IPS-15b (cell line): ENCODE measurements around the gene NOS3.
"Not testable (repeated sequence)": the region's sequence is repeated elsewhere in the genome, so short reads cannot be mapped to it uniquely, and the experiment has no call there.

Experiments used
- H3K27me3 ChIP-seq: one replicate; pipeline ENCODE4 v1.6.1; 2013; ENCODE audit warnings: low read length; ENCODE audit not compliant: control insufficient read depth, insufficient read depth
- H3K36me3 ChIP-seq: one replicate; pipeline ENCODE4 v1.6.1; 2013; ENCODE audit warnings: low read length; ENCODE audit not compliant: control insufficient read depth, insufficient read depth
- H3K4me1 ChIP-seq: one replicate; pipeline ENCODE4 v1.6.1; 2013; ENCODE audit warnings: mild to moderate bottlenecking, low read length; ENCODE audit not compliant: control insufficient read depth, insufficient read depth
- H3K4me3 ChIP-seq: one replicate; pipeline ENCODE4 v1.5.1; 2013; ENCODE audit warnings: low read depth, low read length
- H3K9ac ChIP-seq: one replicate; pipeline ENCODE4 v1.6.1; 2013; ENCODE audit warnings: low read depth, mild to moderate bottlenecking, low read length
- H3K9me3 ChIP-seq: one replicate; pipeline ENCODE4 v1.6.1; 2013; ENCODE audit warnings: mild to moderate bottlenecking, low read length; ENCODE audit not compliant: control insufficient read depth, insufficient read depth

Gene NOS3

DNA sequence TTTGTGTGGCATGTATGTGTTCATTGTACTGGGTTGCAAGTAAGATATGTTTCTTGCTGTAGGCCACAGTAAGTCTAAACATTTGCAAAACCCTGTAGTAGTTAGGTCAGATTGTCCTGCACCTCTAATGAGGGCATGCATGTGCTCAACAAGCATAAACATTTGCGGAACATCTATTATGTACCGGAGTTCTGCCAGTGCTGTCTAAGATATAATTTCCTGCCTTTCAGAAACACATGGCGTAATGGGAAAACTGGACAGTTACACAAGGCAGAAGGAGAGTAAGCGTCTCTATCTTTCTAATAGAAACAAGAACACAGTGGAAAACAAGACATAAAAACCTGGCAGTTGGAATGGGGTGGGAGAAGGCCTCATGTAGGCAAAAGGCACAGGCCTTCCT is 40.2 kb downstream of the NOS3 start:
- Histone ChIP-seq H3K9me3 (no peaks in the 10 kb centered on the region), H3K9ac (no peak overlapping the region), H3K4me1 (peaks cover 10% of the 10 kb centered on the region), H3K27me3 (peaks cover 4% of the 10 kb centered on the region), H3K36me3 (peaks cover 17% of the 10 kb centered on the region), H3K4me3 (no peak overlapping the region)

- Histone ChIP-seq H3K4me1 (no peaks in the 10 kb centered on the region), H3K27me3 (no peaks in the 10 kb centered on the region), H3K36me3 (peaks cover 24% of the 10 kb centered on the region), H3K9ac (no peak overlapping the region), H3K4me3 (no peak overlapping the region), H3K9me3 (no peaks in the 10 kb centered on the region)
Observed at GRCh38 chr7:151032936-151033863, 42.4 kb downstream of the NOS3 start.

DNA sequence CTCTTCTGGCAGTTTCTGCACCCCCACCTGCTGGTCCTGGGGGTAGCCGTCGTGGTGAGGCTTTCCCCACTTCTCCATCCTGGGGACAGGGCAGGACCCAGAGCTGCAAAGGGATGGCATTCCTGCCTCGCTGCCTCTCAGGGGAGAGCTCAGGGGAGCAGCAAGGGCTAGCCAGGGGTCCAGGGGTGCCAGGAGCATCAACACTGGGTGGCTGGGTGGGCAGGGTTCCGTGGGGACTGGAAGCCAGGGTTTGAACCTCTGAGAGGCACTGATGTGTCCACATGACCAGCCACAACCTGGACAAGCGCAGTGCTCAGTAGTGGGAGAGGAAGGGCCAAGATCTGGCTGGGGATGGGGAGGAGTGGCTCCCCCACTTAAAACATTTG is 43.0 kb downstream of the NOS3 start:
- Histone ChIP-seq H3K4me3 (no peak overlapping the region), H3K9me3 (no peaks in the 10 kb centered on the region), H3K27me3 (no peaks in the 10 kb centered on the region), H3K9ac (no peak overlapping the region), H3K36me3 (peaks cover 24% of the 10 kb centered on the region), H3K4me1 (no peaks in the 10 kb centered on the region)

DNA sequence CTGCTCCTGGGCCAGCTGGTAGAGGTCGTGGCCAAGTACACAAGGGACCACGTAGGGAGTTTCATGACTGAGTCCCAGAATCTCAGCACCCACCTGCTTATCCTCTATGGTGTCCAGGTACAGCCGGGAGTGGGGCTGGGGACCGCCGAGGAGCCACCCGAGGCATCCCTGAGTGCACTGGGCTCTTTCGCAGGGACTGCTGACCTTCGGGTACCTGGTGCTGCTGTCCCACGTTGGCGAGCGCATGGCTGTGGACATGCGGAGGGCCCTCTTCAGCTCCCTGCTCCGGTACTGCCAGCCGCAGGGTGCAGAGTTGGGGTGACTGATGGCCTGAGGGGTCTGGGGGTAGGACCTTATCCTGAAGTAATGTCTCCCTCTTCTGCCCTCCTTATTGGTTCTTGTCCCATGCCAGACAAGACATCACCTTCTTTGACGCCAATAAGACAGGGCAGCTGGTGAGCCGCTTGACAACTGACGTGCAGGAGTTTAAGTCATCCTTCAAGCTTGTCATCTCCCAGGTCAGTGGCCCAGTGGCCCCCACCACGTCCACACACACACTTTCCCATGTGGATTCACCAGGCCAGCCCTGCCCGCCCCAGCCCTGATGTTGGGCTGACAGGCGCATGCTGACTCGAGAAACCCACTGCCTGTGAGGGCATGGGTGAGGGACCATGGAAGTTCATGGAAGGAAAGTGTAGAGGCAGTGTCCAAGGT is 43.7 kb downstream of the NOS3 start:
- Histone ChIP-seq H3K4me1 (no peaks in the 10 kb centered on the region), H3K36me3 (peaks cover 24% of the 10 kb centered on the region), H3K27me3 (no peaks in the 10 kb centered on the region), H3K4me3 (no peak overlapping the region), H3K9ac (no peak overlapping the region), H3K9me3 (no peaks in the 10 kb centered on the region)

DNA sequence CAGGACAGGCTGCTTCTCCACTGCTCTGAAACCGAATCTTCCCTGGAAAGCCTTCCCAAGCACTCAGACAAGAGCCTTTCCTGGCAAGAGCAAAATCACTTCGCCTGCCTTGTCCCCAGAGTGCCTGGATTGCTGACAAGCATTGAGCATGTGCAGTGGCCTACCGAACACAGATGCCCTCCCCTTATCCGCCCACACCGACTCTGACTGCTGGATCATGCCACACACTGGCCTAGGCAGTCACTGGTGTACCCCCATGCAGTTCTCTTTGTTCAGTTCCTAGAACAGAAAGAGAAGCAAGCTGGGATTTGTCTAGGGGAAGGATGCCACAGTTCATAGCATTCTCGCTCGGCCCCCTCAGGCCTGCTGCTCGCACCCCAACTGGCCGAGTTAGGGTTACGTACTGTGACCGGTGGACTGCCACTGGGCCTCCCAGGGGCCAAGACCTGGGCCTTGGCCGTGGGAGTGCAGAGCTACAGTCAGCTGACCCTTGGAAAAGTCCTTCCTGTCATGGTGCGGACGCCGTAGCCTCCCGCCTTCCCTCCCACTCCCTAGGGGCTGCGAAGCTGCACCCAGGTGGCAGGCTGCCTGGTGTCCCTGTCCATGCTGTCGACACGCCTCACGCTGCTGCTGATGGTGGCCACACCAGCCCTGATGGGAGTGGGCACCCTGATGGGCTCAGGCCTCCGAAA is 44.4 kb downstream of the NOS3 start:
- H3K4me3 ChIP-seq: no peak overlapping the region
- H3K9ac ChIP-seq: no peak overlapping the region
- peaks cover 24% of the 10 kb centered on the region for H3K36me3 ChIP-seq
- H3K4me1 ChIP-seq: no peaks in the 10 kb centered on the region
- H3K9me3 ChIP-seq: no peaks in the 10 kb centered on the region
- H3K27me3 ChIP-seq: no peaks in the 10 kb centered on the region

- H3K27me3 ChIP-seq: no peaks in the 10 kb centered on the region
- no peaks in the 10 kb centered on the region for H3K9me3 ChIP-seq
- H3K9ac ChIP-seq: no peak overlapping the region
- H3K4me3 ChIP-seq: no peak overlapping the region
- H3K36me3 ChIP-seq: peaks cover 24% of the 10 kb centered on the region
- no peaks in the 10 kb centered on the region for H3K4me1 ChIP-seq
Observed at GRCh38 chr7:151035902-151036301, 45.1 kb downstream of the NOS3 start.

DNA sequence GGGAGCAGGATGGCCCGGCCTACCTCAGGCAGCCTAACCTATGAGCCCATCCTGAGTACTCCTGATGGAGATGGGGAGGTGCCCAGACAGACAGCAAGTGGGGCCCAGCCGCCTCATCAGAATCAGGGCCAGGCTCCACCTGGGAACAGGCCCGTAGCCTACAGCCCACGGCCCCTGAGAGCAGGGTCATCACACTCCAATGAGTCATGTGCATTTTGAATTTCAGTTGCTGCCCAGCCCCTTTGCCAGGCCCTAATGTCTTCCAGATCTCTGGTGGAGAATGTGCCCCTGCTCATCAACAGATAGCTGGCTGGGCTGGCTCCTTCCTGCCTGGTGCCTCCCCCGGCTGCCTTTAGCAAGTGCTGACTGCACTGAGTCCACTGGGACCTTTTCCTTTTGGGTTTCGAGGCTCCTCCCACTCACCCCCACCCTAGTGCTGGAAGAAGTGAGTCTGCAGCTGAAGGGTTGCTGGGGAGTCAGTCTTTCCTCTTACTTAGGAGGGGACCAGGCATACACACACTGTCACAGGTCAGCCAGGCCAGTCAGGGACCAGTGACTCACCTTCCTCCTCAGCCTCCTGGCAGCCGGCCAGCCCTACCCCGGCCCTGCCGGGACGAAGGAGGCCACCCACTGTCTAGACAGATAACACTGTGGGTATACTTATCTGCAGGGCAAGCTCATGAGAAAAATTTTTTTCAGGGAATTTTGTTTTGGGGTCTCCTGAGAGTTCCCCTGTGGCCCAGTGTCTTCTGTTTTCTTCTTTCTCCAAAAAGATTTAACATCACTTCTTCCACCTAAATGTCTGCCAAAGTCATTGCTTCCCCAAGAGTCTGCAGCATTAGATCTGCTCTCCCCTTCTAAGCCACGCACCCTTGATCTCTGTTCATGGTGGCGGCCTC is 48.4 kb downstream of the NOS3 start:
- Histone ChIP-seq H3K36me3 (peaks cover 23% of the 10 kb centered on the region), H3K27me3 (no peaks in the 10 kb centered on the region), H3K9ac (no peak overlapping the region), H3K4me3 (no peak overlapping the region), H3K9me3 (no peaks in the 10 kb centered on the region), H3K4me1 (no peaks in the 10 kb centered on the region)

GRCh38 chr7:151039850-151040548 is 49.2 kb downstream of the NOS3 start:
- Histone ChIP-seq H3K9ac (no peak overlapping the region), H3K27me3 (no peaks in the 10 kb centered on the region), H3K4me1 (no peaks in the 10 kb centered on the region), H3K36me3 (peaks cover 16% of the 10 kb centered on the region), H3K4me3 (no peak overlapping the region), H3K9me3 (no peaks in the 10 kb centered on the region)

GRCh38 chr7:151040616-151041375 is 50.0 kb downstream of the NOS3 start:
- Histone ChIP-seq H3K4me1 (no peaks in the 10 kb centered on the region), H3K36me3 (peaks cover 8% of the 10 kb centered on the region), H3K27me3 (no peaks in the 10 kb centered on the region), H3K9ac (no peak overlapping the region), H3K4me3 (no peak overlapping the region), H3K9me3 (no peaks in the 10 kb centered on the region)

GRCh38 chr7:151043449-151043848 is 52.6 kb downstream of the NOS3 start:
- not testable (repeated sequence) for H3K4me3 ChIP-seq, H3K9ac ChIP-seq, H3K36me3 ChIP-seq, H3K9me3 ChIP-seq, H3K27me3 ChIP-seq, H3K4me1 ChIP-seq
